Endothelial cell (in vitro differentiated cells): Measurements from ENCODE around the gene A3GALT2. TPM values are rescaled to one million over a fixed set of nuclear protein-coding genes. Genes with fewer than 3 reads are reported as not detected.

Source experiments
- DNase-seq: peaks from one replicate; pipeline ENCODE4 v3.0.0; 2021; ENCODE audit warnings: low spot score
- H3K27ac Mint-ChIP-seq: one replicate; pipeline ENCODE4 v1.8.0; 2021; ENCODE audit warnings: mixed read lengths, inconsistent platforms; ENCODE audit not compliant: unreplicated experiment
- H3K27me3 Mint-ChIP-seq: one replicate; pipeline ENCODE4 v1.8.0; 2021; ENCODE audit warnings: mild to moderate bottlenecking, moderate library complexity, mixed read lengths, inconsistent platforms; ENCODE audit not compliant: unreplicated experiment
- H3K36me3 Mint-ChIP-seq: one replicate; pipeline ENCODE4 v1.8.0; 2021; ENCODE audit warnings: mild to moderate bottlenecking, low read depth, mixed read lengths, inconsistent platforms; ENCODE audit not compliant: unreplicated experiment
- H3K4me1 Mint-ChIP-seq: one replicate; pipeline ENCODE4 v1.8.0; 2021; ENCODE audit warnings: mild to moderate bottlenecking, mixed read lengths, inconsistent platforms; ENCODE audit not compliant: unreplicated experiment
- H3K4me3 Mint-ChIP-seq: one replicate; pipeline ENCODE4 v1.8.0; 2021; ENCODE audit warnings: mild to moderate bottlenecking, mixed read lengths, inconsistent platforms; ENCODE audit not compliant: unreplicated experiment
- H3K9me3 Mint-ChIP-seq: one replicate; pipeline ENCODE4 v1.8.0; 2021; ENCODE audit warnings: mixed read lengths, inconsistent platforms; ENCODE audit not compliant: unreplicated experiment
- total RNA-seq: library from RNA; stranded (reverse); fragmentation: NEBNext Ultra II Directional; extraction: Animal tissue kit (Norgen Biotek cat#: 25700); gene quantifications from one replicate; pipeline ENCODE4 v1.2.1, GENCODE V29; 2021; ENCODE audit not compliant: unreplicated experiment
- TF ChIP-seq, protein P1 (sequence below): fragments of 200-600 bp; sonication (generic); IDR thresholded peaks from one replicate; pipeline ENCODE4 v1.5.0; 2021; ENCODE audit warnings: antibody characterized with exemption; ENCODE audit not compliant: unreplicated experiment

A3GALT2 gene
- total RNA-seq, 1 donor from 2014 or later: not detected

DNA sequence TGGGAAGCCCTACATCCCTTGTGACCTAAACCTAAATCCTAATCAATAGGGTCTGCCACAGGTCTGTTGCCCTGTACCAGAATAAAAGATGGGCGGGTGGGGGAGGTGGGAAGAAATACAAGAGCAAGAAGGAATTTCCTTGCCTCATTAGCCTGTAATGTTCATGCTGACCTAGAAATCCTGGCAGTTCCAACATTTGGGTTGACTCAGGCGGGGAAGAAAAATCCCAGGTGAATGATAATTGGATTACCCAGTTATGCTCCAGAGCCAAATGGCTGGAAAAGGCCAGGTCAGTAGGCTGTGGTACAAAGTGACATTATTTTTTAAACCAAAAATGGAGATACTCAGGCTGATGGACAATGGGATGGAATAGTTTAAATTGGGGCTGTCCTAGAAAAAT, 27.3 kb upstream of the A3GALT2 start:
- no peaks in the 10 kb centered on the region for H3K9me3 Mint-ChIP-seq
- H3K4me3 Mint-ChIP-seq: peak overlapping the region; percentile 99
- peaks cover 41% of the 10 kb centered on the region for H3K36me3 Mint-ChIP-seq
- H3K4me1 Mint-ChIP-seq: peaks cover 61% of the 10 kb centered on the region
- TF ChIP-seq, protein P1, sequence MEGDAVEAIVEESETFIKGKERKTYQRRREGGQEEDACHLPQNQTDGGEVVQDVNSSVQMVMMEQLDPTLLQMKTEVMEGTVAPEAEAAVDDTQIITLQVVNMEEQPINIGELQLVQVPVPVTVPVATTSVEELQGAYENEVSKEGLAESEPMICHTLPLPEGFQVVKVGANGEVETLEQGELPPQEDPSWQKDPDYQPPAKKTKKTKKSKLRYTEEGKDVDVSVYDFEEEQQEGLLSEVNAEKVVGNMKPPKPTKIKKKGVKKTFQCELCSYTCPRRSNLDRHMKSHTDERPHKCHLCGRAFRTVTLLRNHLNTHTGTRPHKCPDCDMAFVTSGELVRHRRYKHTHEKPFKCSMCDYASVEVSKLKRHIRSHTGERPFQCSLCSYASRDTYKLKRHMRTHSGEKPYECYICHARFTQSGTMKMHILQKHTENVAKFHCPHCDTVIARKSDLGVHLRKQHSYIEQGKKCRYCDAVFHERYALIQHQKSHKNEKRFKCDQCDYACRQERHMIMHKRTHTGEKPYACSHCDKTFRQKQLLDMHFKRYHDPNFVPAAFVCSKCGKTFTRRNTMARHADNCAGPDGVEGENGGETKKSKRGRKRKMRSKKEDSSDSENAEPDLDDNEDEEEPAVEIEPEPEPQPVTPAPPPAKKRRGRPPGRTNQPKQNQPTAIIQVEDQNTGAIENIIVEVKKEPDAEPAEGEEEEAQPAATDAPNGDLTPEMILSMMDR: no peak
- no peak for DNase-seq
- peaks cover 28% of the 10 kb centered on the region for H3K27me3 Mint-ChIP-seq
- H3K27ac Mint-ChIP-seq: peak overlapping the region; percentile 100

GRCh38 chr1:33347650-33347992, 26.7 kb upstream of the A3GALT2 start:
- Mint-ChIP-seq H3K36me3 (peaks cover 39% of the 10 kb centered on the region), H3K27me3 (peaks cover 28% of the 10 kb centered on the region), H3K9me3 (no peaks in the 10 kb centered on the region), H3K27ac (peak overlapping the region; percentile 100), H3K4me3 (peak overlapping the region; percentile 99), H3K4me1 (peaks cover 66% of the 10 kb centered on the region)
- no peak for DNase-seq
- TF ChIP-seq, protein P1: no peak

GRCh38 chr1:33346927-33347649, 26.2 kb upstream of the A3GALT2 start:
- Mint-ChIP-seq H3K27ac (peak overlapping the region; percentile 100), H3K4me3 (peak overlapping the region; percentile 99), H3K36me3 (peaks cover 40% of the 10 kb centered on the region), H3K4me1 (peaks cover 71% of the 10 kb centered on the region), H3K9me3 (no peaks in the 10 kb centered on the region), H3K27me3 (peaks cover 28% of the 10 kb centered on the region)
- TF ChIP-seq, protein P1: no peak
- DNase-seq: peak; percentile 57

DNA sequence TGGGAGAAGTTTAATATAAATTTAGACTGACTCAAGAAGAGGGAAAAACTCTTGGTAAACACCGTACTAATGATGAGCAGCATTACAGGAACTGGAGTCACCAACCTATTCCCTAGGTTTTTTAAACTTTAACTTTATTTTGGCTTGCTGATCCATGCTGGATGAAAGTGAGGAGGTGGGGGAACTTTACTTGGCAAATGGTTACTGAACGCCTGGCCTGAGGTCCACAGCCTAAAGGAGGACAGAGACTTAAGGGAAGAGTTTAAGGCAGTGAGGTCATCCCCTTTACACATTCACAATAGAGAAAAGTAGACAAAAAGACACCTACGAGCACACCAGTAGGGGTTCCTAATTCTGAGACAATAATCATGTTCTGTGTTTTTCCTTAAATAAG, 25.6 kb upstream of the A3GALT2 start:
- H3K4me3 Mint-ChIP-seq: peak overlapping the region; percentile 99
- H3K4me1 Mint-ChIP-seq: peaks cover 77% of the 10 kb centered on the region
- H3K27me3 Mint-ChIP-seq: peaks cover 27% of the 10 kb centered on the region
- peak overlapping the region; percentile 100 for H3K27ac Mint-ChIP-seq
- TF ChIP-seq, protein P1: no peak
- H3K36me3 Mint-ChIP-seq: peaks cover 38% of the 10 kb centered on the region
- H3K9me3 Mint-ChIP-seq: no peaks in the 10 kb centered on the region
- no peak for DNase-seq

GRCh38 chr1:33344896-33345560, 24.1 kb upstream of the A3GALT2 start:
- Mint-ChIP-seq H3K27ac (peak overlapping the region; percentile 70), H3K36me3 (peaks cover 44% of the 10 kb centered on the region), H3K27me3 (peaks cover 19% of the 10 kb centered on the region), H3K4me3 (peak overlapping the region; percentile 67), H3K9me3 (no peaks in the 10 kb centered on the region), H3K4me1 (peaks cover 75% of the 10 kb centered on the region)
- no peak for DNase-seq
- TF ChIP-seq, protein P1: no peak
